MCF 10A (cell line): Measurements from ENCODE around the gene PAQR8. TPM values are rescaled to one million over a fixed set of nuclear protein-coding genes. Genes with fewer than 3 reads are reported as not detected.

ENCODE experiments used
- BruUV-seq: library from RNA; stranded (reverse); fragments of 400-500 nt; replicated peaks from 2 replicates; lab custom pipeline; 2021; lab: Mats Ljungman, UMichigan
- CTCF ChIA-PET: fragments of 300-600 bp; sonication (Branson Sonifier 250); formaldehyde crosslinking; extraction: SDS; loops from one replicate; lab custom pipeline; 2021; ENCODE audit warnings: antibody characterized with exemption, inconsistent platforms; lab: Yijun Ruan, JAX
- POLR2A ChIA-PET: fragments of 300-600, 350-650 bp; sonication (Branson Sonifier 250); formaldehyde crosslinking; extraction: SDS; loops from one replicate; lab custom pipeline; 2020; ENCODE audit warnings: antibody characterized with exemption, inconsistent platforms; lab: Yijun Ruan, JAX
- DNase-seq: peaks from one replicate; pipeline ENCODE4 v3.0.0-alpha.2; 2018; ENCODE audit not compliant: unreplicated experiment
- H3K27ac Mint-ChIP-seq: one replicate; pipeline ENCODE4 v1.8.0; 2022; ENCODE audit warnings: mild to moderate bottlenecking, low read depth, mixed read lengths; ENCODE audit not compliant: unreplicated experiment
- H3K27me3 Mint-ChIP-seq: one replicate; pipeline ENCODE4 v1.8.0; 2022; ENCODE audit warnings: mixed read lengths; ENCODE audit not compliant: insufficient read depth, unreplicated experiment
- H3K36me3 Mint-ChIP-seq: one replicate; pipeline ENCODE4 v1.8.0; 2022; ENCODE audit warnings: mild to moderate bottlenecking, moderate library complexity, mixed read lengths; ENCODE audit not compliant: insufficient read depth, unreplicated experiment
- H3K4me1 Mint-ChIP-seq: one replicate; pipeline ENCODE4 v1.8.0; 2022; ENCODE audit warnings: mixed read lengths; ENCODE audit not compliant: insufficient read depth, unreplicated experiment
- H3K4me3 Mint-ChIP-seq: one replicate; pipeline ENCODE4 v1.8.0; 2022; ENCODE audit warnings: mild to moderate bottlenecking, moderate library complexity, mixed read lengths; ENCODE audit not compliant: unreplicated experiment
- H3K9me3 Mint-ChIP-seq: one replicate; pipeline ENCODE4 v1.8.0; 2022; ENCODE audit warnings: mixed read lengths; ENCODE audit not compliant: unreplicated experiment
- CTCF ChIP-seq: fragments of 200-600 bp; IDR thresholded peaks from one replicate; pipeline ENCODE4 v1.8.0; 2022; ENCODE audit warnings: antibody characterized with exemption, mild to moderate bottlenecking; ENCODE audit not compliant: unreplicated experiment
- intact Hi-C: fragments of 100-400 bp; cut with micrococcal nuclease; formaldehyde crosslinking; loops from 2 replicates; pipeline ENCODE4 v1.14.1; 2022
- total RNA-seq: library from RNA; stranded (reverse); gene quantifications from 2 replicates; pipeline ENCODE4 v1.2.3, GENCODE V29; 2022

The PAQR8 gene
- total RNA-seq, 1 experiment from 2014 or later = 1.9 TPM

- TF ChIP-seq CTCF = no peak
- peaks cover 13% of the 10 kb centered on the region for H3K4me1 Mint-ChIP-seq
- BruUV-seq = no TSS peak
- CTCF ChIA-PET = interaction anchor here (0.6 to 1.2 kb wide), 4 partner anchors 16 to 112 kb away, joined by 3 to 4 read pairs (median 4); no protein-coding TSS in a partner anchor
- no peak for DNase-seq
- no peaks in the 10 kb centered on the region for H3K27me3 Mint-ChIP-seq
- intact Hi-C loops = no loop called here
- POLR2A ChIA-PET = interaction anchor here (0.7 to 1.4 kb wide), 2 partner anchors 9 to 12 kb away, joined by 3 read pairs; no protein-coding TSS in a partner anchor
- H3K4me3 Mint-ChIP-seq = no peak overlapping the region
- peaks cover 8% of the 10 kb centered on the region for H3K9me3 Mint-ChIP-seq
- no peak overlapping the region for H3K27ac Mint-ChIP-seq
- H3K36me3 Mint-ChIP-seq = no peaks in the 10 kb centered on the region
These were observed 14.0 kb downstream of the PAQR8 start for GRCh38 chr6:52375780-52376556.

GRCh38 chr6:52376763-52377162, 14.8 kb downstream of the PAQR8 start:
- no peaks in the 10 kb centered on the region for H3K27me3 Mint-ChIP-seq
- DNase-seq = no peak
- H3K9me3 Mint-ChIP-seq = peaks cover 8% of the 10 kb centered on the region
- intact Hi-C loops = no loop called here
- CTCF ChIA-PET = interaction anchor here (0.6 to 1.2 kb wide), 2 partner anchors 91 to 113 kb away, joined by 4 read pairs; no protein-coding TSS in a partner anchor
- BruUV-seq = no TSS peak
- TF ChIP-seq CTCF = no peak
- no peak overlapping the region for H3K27ac Mint-ChIP-seq
- H3K4me3 Mint-ChIP-seq = no peak overlapping the region
- peaks cover 7% of the 10 kb centered on the region for H3K4me1 Mint-ChIP-seq
- no peaks in the 10 kb centered on the region for H3K36me3 Mint-ChIP-seq
- POLR2A ChIA-PET = interaction anchor here (0.7 to 1.4 kb wide), 2 partner anchors 10 to 11 kb away, joined by 3 read pairs; no protein-coding TSS in a partner anchor

- Mint-ChIP-seq H3K27ac (no peak overlapping the region), H3K27me3 (no peaks in the 10 kb centered on the region), H3K9me3 (peaks cover 8% of the 10 kb centered on the region), H3K36me3 (no peaks in the 10 kb centered on the region), H3K4me3 (no peak overlapping the region), H3K4me1 (peaks cover 6% of the 10 kb centered on the region)
- DNase-seq = no peak
- TF ChIP-seq CTCF = no peak
- POLR2A ChIA-PET = interaction anchor here (0.6 to 1.4 kb wide), 2 partner anchors 11 to 149 kb away, joined by 3 read pairs; no protein-coding TSS in a partner anchor
- no TSS peak for BruUV-seq
- CTCF ChIA-PET = interaction anchor here (0.7 to 1.2 kb wide), 2 partner anchors 92 to 275 kb away, joined by 3 to 4 read pairs; no protein-coding TSS in a partner anchor
- intact Hi-C loops = no loop called here
These were observed 15.7 kb downstream of the PAQR8 start for GRCh38 chr6:52377538-52378221.

- ChIA-PET POLR2A (interaction anchor here (1.1 kb wide), 1 partner anchor 9 kb away, joined by 3 read pairs; no protein-coding TSS in a partner anchor), CTCF (interaction anchor here (0.9 kb wide), 1 partner anchor 119 kb away, joined by 3 read pairs; no protein-coding TSS in a partner anchor)
- intact Hi-C loops = no loop called here
- no peak for TF ChIP-seq CTCF
- peaks cover 20% of the 10 kb centered on the region for H3K4me1 Mint-ChIP-seq
- no peak overlapping the region for H3K27ac Mint-ChIP-seq
- BruUV-seq = no TSS peak
- H3K27me3 Mint-ChIP-seq = no peaks in the 10 kb centered on the region
- DNase-seq = no peak
- H3K36me3 Mint-ChIP-seq = no peaks in the 10 kb centered on the region
- no peaks in the 10 kb centered on the region for H3K9me3 Mint-ChIP-seq
- no peak overlapping the region for H3K4me3 Mint-ChIP-seq
These were observed 19.3 kb downstream of the PAQR8 start for GRCh38 chr6:52381249-52381648.
